Subcutaneous adipose tissue (tissue), 4 donors: Measurements from ENCODE around the gene CILP2. TPM values are rescaled to one million over a fixed set of nuclear protein-coding genes. Genes with fewer than 3 reads are reported as not detected.

ENCODE experiments used
- total RNA-seq, 4 donors: library from RNA; depleted of rRNA; stranded (reverse); fragments of >200 nt; gene quantifications; one replicate each; pipeline ENCODE4 v1.1.0, GENCODE V29; 2016
- TF ChIP-seq, protein P1 (sequence below): fragments of 450-650 bp; IDR thresholded peaks from one replicate; pipeline ENCODE4 v1.5.1; 2016; ENCODE audit warnings: low read depth, mild to moderate bottlenecking, control low read depth, antibody characterized with exemption, moderate library complexity

The CILP2 gene
- total RNA-seq, 4 donors from 2014 or later = 0.38 to 0.85 TPM; not detected in 2

DNA sequence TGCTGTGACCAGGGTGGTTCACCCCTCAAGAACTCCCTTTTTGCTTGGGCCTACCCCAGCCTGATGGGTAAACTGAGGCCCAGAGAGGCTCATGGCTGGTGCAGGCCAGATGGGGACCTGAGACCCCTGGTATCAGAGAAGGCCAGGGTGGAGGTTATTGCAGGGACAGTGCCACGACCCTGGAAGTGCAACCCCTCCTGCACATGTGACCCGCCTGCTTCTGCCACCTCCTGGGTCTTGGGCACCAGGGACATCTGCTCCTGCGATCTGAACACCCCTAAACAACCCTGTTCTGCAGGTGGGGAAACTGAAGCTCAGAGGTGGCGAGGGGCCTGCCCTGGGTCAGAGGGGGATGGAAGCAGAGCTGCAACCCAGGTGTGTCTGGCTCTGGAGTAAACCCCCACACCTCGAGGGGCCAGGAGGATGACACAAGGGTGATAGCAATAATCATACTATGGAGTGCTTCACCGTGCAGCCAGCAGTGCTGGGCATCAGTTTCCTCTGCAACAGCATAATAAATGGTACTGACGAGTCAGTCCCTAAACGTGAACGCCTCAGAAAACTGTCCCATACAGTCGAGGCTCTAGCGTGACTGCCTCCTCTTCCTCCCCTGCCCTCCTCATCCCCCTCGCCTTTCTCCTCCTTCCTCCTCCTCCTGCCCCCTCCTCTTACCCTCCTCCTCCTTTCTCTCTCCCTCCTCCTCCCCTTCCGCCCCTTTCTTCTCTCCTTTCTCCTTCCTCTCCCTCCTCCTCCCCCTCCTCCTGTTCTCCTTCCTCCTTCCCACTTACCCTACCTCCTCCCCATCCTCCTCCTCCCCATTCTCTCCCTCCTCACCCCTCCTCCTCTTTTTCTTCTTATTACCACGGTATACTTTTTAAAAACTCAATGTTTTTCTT lies 5.0 kb upstream of the CILP2 start:
- TF ChIP-seq, protein P1, sequence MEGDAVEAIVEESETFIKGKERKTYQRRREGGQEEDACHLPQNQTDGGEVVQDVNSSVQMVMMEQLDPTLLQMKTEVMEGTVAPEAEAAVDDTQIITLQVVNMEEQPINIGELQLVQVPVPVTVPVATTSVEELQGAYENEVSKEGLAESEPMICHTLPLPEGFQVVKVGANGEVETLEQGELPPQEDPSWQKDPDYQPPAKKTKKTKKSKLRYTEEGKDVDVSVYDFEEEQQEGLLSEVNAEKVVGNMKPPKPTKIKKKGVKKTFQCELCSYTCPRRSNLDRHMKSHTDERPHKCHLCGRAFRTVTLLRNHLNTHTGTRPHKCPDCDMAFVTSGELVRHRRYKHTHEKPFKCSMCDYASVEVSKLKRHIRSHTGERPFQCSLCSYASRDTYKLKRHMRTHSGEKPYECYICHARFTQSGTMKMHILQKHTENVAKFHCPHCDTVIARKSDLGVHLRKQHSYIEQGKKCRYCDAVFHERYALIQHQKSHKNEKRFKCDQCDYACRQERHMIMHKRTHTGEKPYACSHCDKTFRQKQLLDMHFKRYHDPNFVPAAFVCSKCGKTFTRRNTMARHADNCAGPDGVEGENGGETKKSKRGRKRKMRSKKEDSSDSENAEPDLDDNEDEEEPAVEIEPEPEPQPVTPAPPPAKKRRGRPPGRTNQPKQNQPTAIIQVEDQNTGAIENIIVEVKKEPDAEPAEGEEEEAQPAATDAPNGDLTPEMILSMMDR = no peak

DNA sequence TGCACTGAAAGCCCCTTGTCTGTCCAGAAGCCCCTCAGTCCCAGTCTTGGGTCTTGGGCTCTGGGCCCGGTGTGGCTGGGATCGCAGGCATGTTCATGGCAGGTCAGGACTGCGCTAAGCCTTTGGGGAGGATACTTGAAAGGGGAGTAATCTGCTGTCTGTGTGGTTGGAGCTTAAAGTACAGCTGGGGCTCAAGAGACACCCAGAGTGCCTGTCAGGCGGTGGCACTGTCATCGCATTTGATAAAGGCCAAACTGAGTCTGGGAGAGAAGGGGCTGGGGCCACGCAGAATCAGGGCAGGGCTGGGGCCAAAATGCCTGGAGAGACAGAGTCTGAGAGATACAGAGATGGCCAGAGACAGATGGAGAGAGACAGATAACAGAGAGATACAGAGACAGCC lies 4.2 kb upstream of the CILP2 start:
- TF ChIP-seq, protein P1 = no peak

DNA sequence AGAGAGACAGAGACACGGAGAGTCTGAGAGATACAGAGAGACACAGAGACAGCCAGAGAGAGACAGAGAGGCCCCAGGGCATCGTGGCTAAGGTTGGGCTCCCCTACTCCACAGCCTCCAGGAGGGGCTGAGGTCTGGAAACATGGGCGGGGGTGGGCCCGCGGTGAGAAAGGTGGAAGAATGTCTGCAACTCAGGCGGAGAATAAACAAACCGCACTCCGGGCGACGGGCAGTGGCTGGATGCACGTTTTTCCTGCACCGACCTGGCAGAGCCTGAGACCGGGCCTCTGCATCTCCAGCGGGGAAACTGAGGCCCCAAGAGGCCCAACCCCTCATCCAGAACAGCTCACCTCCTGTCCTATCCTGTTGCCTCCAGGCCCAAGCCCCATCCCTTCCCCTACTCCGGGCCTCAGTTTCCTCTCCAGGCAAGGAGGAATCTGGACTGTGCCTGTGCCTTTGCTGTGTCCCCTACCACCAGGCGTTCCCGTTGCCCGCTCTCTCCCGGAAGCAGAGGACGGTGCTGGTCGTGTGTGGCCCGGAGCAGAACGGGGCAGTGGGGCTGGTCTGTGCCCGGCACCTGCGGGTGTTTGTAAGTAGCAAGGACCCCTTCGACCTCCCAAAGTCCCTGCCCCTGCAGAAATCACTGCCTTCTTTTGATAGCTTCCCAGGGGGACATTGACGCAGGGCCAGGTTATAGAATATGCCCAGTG lies 3.4 kb upstream of the CILP2 start:
- TF ChIP-seq, protein P1 = no peak

DNA sequence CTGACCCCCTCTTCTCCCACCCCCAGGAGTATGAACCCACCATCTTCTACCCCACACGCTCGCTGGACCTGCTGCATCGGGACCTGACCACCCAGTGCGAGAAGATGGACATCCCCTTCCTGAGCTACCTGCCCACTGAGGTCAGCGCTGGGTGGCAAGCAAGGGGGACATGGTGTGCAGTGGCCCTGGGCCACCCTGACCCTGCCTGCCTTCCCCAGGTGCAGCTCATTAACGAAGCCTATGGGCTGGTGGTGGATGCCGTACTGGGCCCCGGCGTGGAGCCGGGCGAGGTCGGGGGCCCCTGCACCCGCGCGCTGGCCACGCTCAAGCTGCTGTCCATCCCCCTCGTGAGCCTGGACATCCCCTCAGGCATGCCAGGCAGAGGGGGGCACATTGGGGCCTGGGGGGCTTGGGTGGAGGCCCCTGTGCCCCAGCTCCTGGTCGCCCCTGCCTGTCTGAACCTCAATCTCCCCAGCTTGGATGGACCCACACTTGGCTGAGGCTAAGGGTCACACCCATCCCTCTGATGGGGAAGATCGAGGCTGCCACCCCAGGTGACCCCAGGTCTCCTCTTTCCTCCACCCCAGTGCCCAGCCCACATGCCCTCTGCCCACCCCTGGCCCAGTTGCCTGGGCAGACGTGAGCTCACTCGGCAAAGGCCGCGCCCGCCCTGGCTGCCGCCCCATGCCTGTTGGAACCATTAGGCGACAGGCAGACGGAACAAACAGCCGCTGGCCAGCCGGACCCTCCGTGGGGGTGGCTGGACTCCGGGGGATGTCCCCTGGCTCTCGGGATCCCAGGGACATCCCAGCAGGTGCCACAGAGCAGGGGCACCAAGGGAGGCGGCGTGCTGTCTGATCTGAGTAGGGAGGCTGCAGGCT lies 2.5 kb upstream of the CILP2 start:
- TF ChIP-seq, protein P1 = no peak

DNA sequence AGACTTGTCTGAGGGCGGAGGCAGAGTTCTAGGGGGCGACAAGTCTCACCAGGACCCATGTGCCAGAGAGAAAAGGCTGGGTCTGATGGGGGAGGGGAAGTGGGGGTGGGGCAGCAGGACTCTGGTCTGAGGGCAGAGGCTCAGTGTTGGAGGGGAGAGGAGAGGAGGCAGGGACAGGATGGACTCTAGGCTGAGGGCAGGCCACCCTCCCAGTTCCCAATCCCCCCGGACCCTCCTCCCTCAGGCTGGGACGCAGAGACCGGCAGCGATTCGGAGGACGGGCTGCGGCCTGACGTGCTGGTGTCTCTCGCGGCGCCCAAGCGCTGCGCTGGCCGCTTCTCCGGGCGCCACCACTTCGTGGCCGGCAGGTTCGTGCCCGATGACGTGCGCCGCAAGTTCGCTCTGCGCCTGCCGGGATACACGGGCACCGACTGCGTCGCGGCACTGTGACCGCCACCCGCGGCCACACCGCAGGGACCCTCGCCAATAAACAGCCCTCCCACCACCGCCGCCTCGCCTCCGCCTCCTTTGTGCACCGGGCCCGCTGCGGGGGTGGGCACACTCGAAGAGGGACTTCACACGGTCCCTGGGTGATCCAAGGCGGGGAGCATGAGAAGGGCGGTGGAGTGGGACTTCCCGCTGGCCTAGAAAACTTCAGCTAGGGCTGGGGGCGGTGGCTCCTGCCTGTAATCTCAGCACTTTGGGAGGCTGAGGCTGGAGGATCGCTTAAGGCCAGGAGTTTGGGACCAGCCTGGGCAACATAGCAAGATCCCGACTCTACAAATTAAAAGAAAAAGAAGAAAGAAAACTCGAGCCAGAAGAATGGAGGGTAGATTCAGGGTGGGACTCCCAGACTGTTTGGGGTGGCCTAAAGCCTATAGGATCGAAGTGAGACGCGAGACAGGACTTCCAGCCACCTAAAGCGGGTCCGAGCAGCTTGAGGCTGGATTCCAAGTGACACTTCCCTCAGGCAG lies 703 bp upstream of the CILP2 start:
- TF ChIP-seq, protein P1 = no peak

DNA sequence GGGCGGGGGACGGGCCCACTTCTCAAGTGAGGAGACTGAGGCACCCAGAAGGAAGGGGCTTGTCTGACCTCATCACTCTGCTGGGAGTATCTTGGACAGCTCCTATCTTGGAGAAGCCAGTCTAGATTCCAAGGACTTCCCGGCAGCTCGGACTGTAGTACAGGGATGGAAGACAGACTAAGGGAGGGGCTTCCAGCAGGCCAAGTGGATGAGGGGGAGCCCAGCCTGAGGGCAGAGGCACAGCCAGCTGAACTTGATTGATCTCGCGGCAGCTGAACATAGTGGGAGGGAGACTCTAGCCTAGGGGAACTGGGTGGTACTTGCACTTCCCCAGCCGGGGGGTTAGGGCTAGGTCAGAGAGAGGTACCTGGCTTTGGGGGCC lies 711 bp downstream of the CILP2 start:
- TF ChIP-seq, protein P1 = no peak
